MM.1S (cell line): ENCODE results near the gene PSTPIP1.

Experiments
- CTCF ChIP-seq: fragments of 300-600 bp; sonication (generic); IDR thresholded peaks from 2 replicates; pipeline ENCODE4 v1.5.1; 2016; ENCODE audit warnings: antibody characterized with exemption, low read length, mixed read lengths
- EZH2 ChIP-seq: fragments of 300-600 bp; sonication (generic); optimal IDR thresholded peaks from 2 replicates; pipeline ENCODE3; 2017; ENCODE audit warnings: low read depth, mild to moderate bottlenecking, antibody characterized with exemption, low read length, mixed read lengths
- EZH2phosphoT487 ChIP-seq: fragments of 300-600 bp; sonication (generic); IDR thresholded peaks from 2 replicates; pipeline ENCODE4 v1.6.1; 2018; ENCODE audit warnings: antibody characterized with exemption, low read length

- no peak for TF ChIP-seq EZH2
- no peak for TF ChIP-seq CTCF
- no peak for TF ChIP-seq EZH2phosphoT487
These were observed 43.7 kb upstream of the PSTPIP1 start for GRCh38 chr15:76951220-76951619.
